Suprapubic skin (tissue), 4 donors: ENCODE data around the gene CEP131. TPM values are rescaled to one million over a fixed set of nuclear protein-coding genes. Genes with fewer than 3 reads are reported as not detected.

Experiments used
- DNase-seq, 2 donors: peaks; one replicate each; pipeline ENCODE4 v3.0.0-alpha.2; 2019; ENCODE audit warnings: low spot score in 2 of 2
- H3K27ac ChIP-seq: fragments of 200-600 bp; sonication (generic); one replicate; pipeline ENCODE4 v1.5.1; 2019
- H3K27me3 ChIP-seq: fragments of 200-600 bp; sonication (generic); one replicate; pipeline ENCODE4 v1.5.1; 2019
- H3K36me3 ChIP-seq: fragments of 200-600 bp; sonication (generic); one replicate; pipeline ENCODE4 v1.5.1; 2019
- H3K4me1 ChIP-seq: fragments of 200-600 bp; sonication (generic); one replicate; pipeline ENCODE4 v1.5.1; 2019
- H3K4me3 ChIP-seq: fragments of 200-600 bp; sonication (generic); one replicate; pipeline ENCODE4 v1.5.1; 2019; ENCODE audit warnings: mild to moderate bottlenecking
- H3K9me3 ChIP-seq: fragments of 200-600 bp; sonication (generic); one replicate; pipeline ENCODE4 v1.5.1; 2019
- CTCF ChIP-seq, 2 donors: fragments of 200-600 bp in 1 of 2; fragments of 450-650 bp in 1 of 2; sonication (generic) in 1 of 2; IDR thresholded peaks; one replicate each; pipeline ENCODE4 v1.5.1; 2016 to 2019; ENCODE audit warnings: antibody characterized with exemption in 2 of 2, mild to moderate bottlenecking in 1 of 2, moderate library complexity in 1 of 2
- EP300 ChIP-seq: sonication (generic); formaldehyde crosslinking; IDR thresholded peaks from one replicate; pipeline ENCODE4 v1.6.1; 2017; ENCODE audit warnings: antibody characterized with exemption
- POLR2A ChIP-seq, 2 donors: fragments of 450-650 bp; IDR thresholded peaks; one replicate each; pipeline ENCODE4 v1.6.1; 2017; ENCODE audit warnings: antibody characterized with exemption in 2 of 2, mild to moderate bottlenecking in 2 of 2, moderate library complexity in 2 of 2
- POLR2AphosphoS5 ChIP-seq, 3 donors: sonication (generic); formaldehyde crosslinking; IDR thresholded peaks; one replicate each; pipeline ENCODE4 v1.6.1; 2017; ENCODE audit warnings: antibody characterized with exemption in 3 of 3
- WGBS: methylation state at CpG from one replicate; pipeline ENCODE4 v1.1.5; 2018; 5-methylcytosine and 5-hydroxymethylcytosine counted together
- total RNA-seq, 4 donors: library from RNA; depleted of rRNA; stranded (reverse); fragments of >200 nt; gene quantifications; one replicate each; pipeline ENCODE4 v1.1.0, GENCODE V29; 2016

Gene CEP131
- total RNA-seq, 4 donors from 2014 or later = 4.2 to 9.5 (median 8.0) TPM

GRCh38 chr17:81251709-81252301 is 29.0 kb upstream of the CEP131 start:
- DNase-seq = no peak
- H3K4me3 ChIP-seq = no peak overlapping the region
- H3K27ac ChIP-seq = no peak overlapping the region
- 74% methylated on average over 28 of the region's 29 CpGs for WGBS
- H3K9me3 ChIP-seq = no peaks in the 10 kb centered on the region
- H3K36me3 ChIP-seq = peaks cover 29% of the 10 kb centered on the region
- H3K27me3 ChIP-seq = no peaks in the 10 kb centered on the region
- TF ChIP-seq CTCF (IDR thresholded peaks at IDR 0.05) = no peak
- no peak for TF ChIP-seq EP300
- H3K4me1 ChIP-seq = peaks cover 33% of the 10 kb centered on the region

DNA sequence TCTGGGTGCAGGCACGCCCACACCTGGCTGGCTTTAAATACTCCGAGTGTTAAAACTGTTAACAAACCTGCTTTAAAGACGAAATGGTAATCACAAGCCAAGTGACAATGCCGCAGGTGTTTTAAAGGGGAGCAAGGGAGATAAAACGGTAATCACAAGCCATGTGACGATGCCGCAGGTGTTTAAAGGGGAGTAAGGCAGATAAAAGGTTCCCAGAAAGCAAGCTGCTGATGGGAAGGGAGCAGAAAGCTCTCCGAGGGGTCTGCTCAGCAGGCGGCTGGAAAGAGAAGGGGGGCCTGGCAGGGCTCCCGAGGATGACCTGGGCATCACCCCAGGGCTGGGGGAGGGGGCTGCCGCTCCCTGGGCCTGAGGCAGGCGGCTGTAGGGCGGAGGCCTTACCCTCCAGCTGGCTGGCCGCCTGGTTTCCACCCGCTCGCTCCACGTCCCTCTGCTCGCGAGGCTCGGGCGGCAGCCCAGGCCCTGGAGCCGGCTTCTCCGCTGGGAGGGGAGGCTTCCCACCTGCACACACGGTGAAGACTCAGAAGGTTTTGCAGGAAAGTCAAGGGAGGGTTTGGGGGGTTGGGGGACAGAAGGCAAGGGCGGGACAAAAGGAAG is 28.4 kb upstream of the CEP131 start:
- H3K27me3 ChIP-seq = no peaks in the 10 kb centered on the region
- 59% methylated on average over 25 of the region's 25 CpGs for WGBS
- no peaks in the 10 kb centered on the region for H3K9me3 ChIP-seq
- TF ChIP-seq POLR2AphosphoS5 (IDR thresholded peaks at IDR 0.05) (no peak), CTCF (IDR thresholded peaks at IDR 0.05) (no peak), POLR2A (IDR thresholded peaks at IDR 0.05) (no peak), EP300 (no peak)
- H3K4me1 ChIP-seq = peaks cover 32% of the 10 kb centered on the region
- no peak overlapping the region for H3K4me3 ChIP-seq
- H3K27ac ChIP-seq = no peak overlapping the region
- no peak for DNase-seq
- peaks cover 33% of the 10 kb centered on the region for H3K36me3 ChIP-seq

GRCh38 chr17:81250286-81251093 is 27.7 kb upstream of the CEP131 start:
- peaks cover 25% of the 10 kb centered on the region for H3K4me1 ChIP-seq
- TF ChIP-seq EP300 (no peak), CTCF (IDR thresholded peaks at IDR 0.05) (no peak), POLR2AphosphoS5 (IDR thresholded peaks at IDR 0.05) (no peak)
- H3K27ac ChIP-seq = no peak overlapping the region
- WGBS = 65% methylated on average over 7 of the region's 31 CpGs
- no peaks in the 10 kb centered on the region for H3K9me3 ChIP-seq
- H3K27me3 ChIP-seq = no peaks in the 10 kb centered on the region
- H3K36me3 ChIP-seq = peaks cover 33% of the 10 kb centered on the region
- DNase-seq = no peak
- H3K4me3 ChIP-seq = no peak overlapping the region

DNA sequence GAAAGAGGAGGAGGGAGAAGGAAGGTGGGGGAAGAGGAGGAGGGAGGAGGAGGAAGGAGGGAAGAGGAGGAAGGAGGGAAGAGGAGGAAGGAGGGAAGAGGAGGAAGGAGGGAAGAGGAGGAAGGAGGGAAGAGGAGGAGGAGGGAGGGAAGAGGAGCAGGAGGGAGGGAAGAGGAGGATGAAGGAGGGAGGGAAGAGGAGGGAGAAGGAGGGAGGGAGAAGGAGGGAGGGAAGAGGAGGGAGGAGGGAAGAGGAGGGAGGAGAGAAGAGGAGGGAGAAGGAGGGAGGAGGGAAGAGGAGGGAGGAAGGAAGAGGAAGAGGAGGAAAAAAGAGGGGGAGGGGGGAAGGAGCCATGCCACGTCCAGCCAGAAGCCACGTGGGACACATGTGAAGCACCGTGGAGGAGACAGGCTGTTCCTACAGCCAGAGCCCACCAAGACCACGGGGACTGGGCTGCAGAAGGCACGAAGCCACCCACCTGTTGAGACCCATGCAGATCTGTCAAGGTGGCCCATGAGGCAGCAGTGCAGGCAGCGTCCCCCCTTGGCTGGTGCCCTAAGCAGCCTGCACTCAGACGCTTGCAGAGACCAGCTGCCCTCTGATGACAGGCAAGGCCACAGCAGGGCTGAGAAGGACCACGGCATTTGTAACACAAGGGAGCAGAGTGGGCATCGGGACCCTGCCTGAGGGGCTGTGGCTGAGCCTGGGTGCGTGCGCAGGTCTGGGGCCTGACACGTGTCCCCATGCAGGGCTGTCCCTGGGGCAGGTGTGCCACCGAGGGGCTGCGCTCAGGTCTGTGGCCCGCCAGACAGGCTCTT is 26.7 kb upstream of the CEP131 start:
- peaks cover 14% of the 10 kb centered on the region for H3K4me1 ChIP-seq
- H3K27ac ChIP-seq = no peak overlapping the region
- no peak overlapping the region for H3K4me3 ChIP-seq
- TF ChIP-seq POLR2AphosphoS5 (IDR thresholded peaks at IDR 0.05) (no peak), POLR2A (IDR thresholded peaks at IDR 0.05) (no peak), CTCF (IDR thresholded peaks at IDR 0.05) (no peak), EP300 (no peak)
- H3K36me3 ChIP-seq = peaks cover 33% of the 10 kb centered on the region
- 93% methylated on average over 9 of the region's 15 CpGs for WGBS
- no peak for DNase-seq
- H3K27me3 ChIP-seq = no peaks in the 10 kb centered on the region
- H3K9me3 ChIP-seq = no peaks in the 10 kb centered on the region
